ENCODE data around the gene PPP1CB.

PPP1CB gene

GRCh38 chr2:28824870-28825269, 73.2 kb downstream of the PPP1CB start:
- in situ Hi-C loops (cut with MboI; ENCODE audit: low pct_unique_long_range_greater_than_20kb, low sequenced_read_pairs) = loop anchor here (25.0 kb wide), 1 partner anchor 362 kb away; no protein-coding TSS in a partner anchor
- DNase-seq = no peak

- in situ Hi-C loops (cut with MboI; ENCODE audit: low pct_unique_long_range_greater_than_20kb, low sequenced_read_pairs) = no loop called here
- no peak for DNase-seq
These were observed 76.8 kb downstream of the PPP1CB start for GRCh38 chr2:28828382-28828781.

GRCh38 chr2:28833740-28834470, 82.3 kb downstream of the PPP1CB start:
- DNase-seq = peak; percentile 12
- in situ Hi-C loops (cut with MboI; ENCODE audit: low pct_unique_long_range_greater_than_20kb, low sequenced_read_pairs) = no loop called here

GRCh38 chr2:28835781-28836180, 84.2 kb downstream of the PPP1CB start:
- in situ Hi-C loops (cut with MboI; ENCODE audit: low pct_unique_long_range_greater_than_20kb, low sequenced_read_pairs) = no loop called here

GRCh38 chr2:28838971-28839370, 87.3 kb downstream of the PPP1CB start:
- no peak for DNase-seq
- in situ Hi-C loops (cut with MboI; ENCODE audit: low pct_unique_long_range_greater_than_20kb, low sequenced_read_pairs) = no loop called here

More at GRCh38 chr2:28835781-28836180, 84.2 kb downstream of the PPP1CB start:
- no peak for DNase-seq

- in situ Hi-C loops (cut with MboI; ENCODE audit: low pct_unique_long_range_greater_than_20kb, low sequenced_read_pairs) = no loop called here
- DNase-seq = no peak
These were observed 90.4 kb downstream of the PPP1CB start for GRCh38 chr2:28842042-28842441.

Data from KBM-7 (cell line).